KG1 (cell line): ENCODE data around the gene PARD6A.
"Not testable (repeated sequence)": the region's sequence is repeated elsewhere in the genome, so short reads cannot be mapped to it uniquely, and the experiment has no call there.

Source experiments
- DNase-seq: peaks from one replicate; lab custom pipeline; 2025; lab: John Stamatoyannopoulos, UW

PARD6A gene

DNA sequence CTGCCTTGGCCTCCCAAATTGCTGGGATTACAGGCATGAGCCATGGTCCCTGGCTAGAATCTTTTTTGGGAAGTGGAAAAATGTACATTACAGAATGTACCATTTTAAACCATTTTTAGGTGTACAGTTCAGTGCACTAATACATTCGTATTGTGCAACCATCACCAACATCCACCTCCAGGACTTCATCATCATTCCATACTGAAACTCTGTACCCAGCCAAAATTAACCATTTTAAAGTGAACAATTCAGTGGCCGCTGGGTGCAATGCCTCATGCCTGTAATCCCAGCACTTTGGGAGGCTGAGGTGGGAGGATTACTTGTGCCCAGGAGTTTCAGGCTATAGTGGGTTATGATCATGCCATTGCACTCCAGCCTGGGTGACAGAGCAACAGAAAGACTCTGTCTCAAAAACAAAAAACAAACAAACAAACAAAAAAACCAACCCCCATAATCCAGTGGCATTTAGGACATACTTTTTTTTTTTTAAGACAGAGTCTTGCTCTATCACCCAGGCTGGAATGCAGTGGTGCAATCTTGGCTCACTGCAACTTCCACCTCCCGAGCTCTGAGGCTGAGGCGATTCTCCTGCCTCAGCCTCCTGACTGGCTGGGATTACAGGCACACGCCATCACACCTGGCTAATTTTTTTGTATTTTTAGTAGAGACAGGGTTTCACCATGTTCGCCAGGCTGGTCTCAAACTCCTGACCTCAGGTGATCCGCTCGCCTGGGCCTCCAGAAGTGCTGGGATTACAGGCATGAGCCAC is 32.9 kb downstream of the PARD6A start:
- not testable (repeated sequence) for DNase-seq

- no peak for DNase-seq
Measured at GRCh38 chr16:67694611-67695010, 33.9 kb downstream of the PARD6A start.

- no peak for DNase-seq
Measured at GRCh38 chr16:67697422-67698185, 36.8 kb downstream of the PARD6A start.

GRCh38 chr16:67699265-67699664 is 38.5 kb downstream of the PARD6A start:
- DNase-seq, result no peak

DNA sequence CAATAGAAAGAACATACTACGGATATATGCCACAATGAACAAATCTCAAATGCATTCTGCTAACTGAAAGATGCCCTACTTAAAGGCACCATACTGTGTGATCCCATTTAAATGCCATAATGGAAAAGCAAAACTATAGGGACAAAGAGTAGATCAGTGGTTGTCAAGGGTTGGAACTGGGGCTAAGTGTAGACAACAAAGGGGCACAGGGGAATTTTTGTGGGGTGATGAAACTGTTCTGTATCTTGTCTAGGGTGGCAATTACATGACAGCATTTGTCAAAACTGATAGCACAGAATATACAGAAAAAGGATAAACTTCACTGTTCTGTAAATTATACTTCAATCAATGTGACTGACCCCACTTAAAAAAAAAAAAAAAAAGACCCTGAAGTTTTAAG is 40.7 kb downstream of the PARD6A start:
- no peak for DNase-seq

DNA sequence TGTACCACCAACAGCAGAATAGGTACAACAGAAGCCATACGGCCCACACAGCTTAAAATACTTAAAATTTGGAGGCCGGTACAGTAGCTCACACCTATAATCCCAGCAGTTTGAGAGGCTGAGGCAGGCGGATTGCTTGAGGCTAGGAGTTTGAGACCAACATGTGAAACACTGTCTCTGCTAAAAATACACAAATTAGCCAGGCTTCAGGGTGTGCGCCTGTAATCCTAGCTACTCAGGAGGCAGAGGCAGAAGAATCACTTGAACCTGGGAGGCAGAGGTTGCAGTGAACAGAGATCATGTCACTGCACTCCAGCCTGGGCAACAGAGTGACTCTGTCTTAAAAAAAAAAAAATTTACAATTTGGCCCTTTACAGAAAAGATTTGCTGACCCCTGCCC is 41.4 kb downstream of the PARD6A start:
- no peak for DNase-seq

DNA sequence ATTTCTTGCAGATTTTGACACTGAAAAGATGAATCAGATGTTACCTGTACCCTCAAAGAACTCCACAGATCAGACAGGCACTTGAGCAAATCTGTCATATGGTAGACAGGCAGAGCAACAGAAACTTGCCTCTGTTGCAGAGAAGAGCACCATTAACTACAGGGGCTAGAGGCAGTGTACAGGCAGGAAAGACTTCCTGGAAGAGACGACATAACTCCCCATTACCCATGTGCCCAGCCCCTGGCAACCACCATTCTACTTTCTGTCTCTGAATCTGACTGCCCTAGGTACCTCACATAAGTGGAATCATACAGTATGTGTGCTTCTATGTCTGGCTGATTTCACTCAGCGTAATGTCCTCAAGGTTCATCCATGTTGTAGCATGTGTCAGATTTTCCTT is 42.9 kb downstream of the PARD6A start:
- no peak for DNase-seq

GRCh38 chr16:67704110-67704509 is 43.4 kb downstream of the PARD6A start:
- DNase-seq, result no peak

DNA sequence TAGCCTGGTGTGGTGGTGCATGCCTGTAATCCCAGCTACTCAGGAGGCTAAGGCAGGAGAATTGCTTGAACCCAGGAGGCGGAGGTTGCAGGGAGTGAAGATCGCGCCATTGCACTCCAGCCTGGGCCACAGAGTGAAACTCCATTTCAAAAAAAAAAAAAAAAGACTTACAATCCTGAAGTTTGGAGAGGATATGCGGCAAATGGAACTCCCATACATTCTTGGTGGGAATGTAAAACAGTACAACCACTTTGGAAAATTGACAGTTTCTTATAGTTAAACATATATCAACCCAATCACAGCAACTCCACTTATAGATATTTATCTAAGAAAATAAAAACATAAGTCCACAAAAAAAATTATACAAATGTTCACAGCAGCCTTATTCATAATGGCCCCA is 46.5 kb downstream of the PARD6A start:
- DNase-seq, result no peak

- no peak for DNase-seq
Measured at GRCh38 chr16:67707790-67708189, 47.0 kb downstream of the PARD6A start.

DNA sequence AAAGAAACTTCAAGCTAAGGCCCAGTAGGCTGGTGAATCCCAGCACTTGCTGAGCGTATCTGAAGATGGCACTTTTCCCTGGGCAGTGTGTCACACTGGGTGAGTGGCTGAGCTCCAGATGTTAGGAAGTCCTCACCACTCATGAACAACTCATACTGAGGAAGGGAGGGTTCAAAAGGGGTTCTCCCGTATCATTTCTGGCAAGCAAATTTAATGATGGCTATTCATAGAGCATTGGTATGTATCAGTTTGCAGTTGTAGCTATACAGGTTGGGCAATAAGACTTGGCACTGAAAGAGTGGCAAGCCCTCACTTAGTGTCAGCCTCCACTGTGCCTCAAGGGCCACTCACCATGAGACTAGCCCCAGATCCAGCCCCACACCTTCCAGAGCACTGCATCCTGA is 47.6 kb downstream of the PARD6A start:
- DNase-seq, result no peak

GRCh38 chr16:67709050-67709449 is 48.3 kb downstream of the PARD6A start:
- no peak for DNase-seq

DNA sequence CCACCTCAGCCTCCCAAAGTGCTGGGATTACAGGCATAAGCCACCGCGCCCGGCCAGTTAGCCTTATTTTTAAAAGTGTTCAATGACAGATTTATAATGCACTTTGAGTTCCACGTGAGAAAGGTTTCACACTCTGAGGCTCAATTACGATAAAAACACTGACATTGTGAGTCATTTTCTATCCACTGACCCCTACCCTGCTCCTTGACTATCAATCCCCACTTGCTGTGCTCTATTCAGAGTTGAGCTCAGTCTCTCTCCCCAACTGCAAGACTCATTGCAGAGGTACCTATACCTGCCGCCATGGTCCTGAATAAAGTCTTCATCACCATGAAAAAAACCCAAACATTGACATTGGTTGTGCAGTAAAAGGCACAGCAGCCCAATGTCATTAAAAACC is 49.8 kb downstream of the PARD6A start:
- DNase-seq, result no peak
